Panc1 (cell line): ENCODE measurements around the gene MTTP. TPM values are rescaled to one million over a fixed set of nuclear protein-coding genes. Genes with fewer than 3 reads are reported as not detected.

Experiments
- ATAC-seq: fragments of 200-7000 bp; cut with Tn5 transposase; 2 replicates; pipeline ENCODE4 v1.9.1; 2020; ENCODE audit warnings: mild to moderate bottlenecking, moderate library complexity
- BruUV-seq: library from RNA; stranded (reverse); fragments of 400-500 nt; replicated peaks from 2 replicates; lab custom pipeline; 2021; lab: Mats Ljungman, UMichigan
- CTCF ChIA-PET: fragments of 300-600 bp; sonication (Branson Sonifier 250); formaldehyde crosslinking; loops from one replicate; lab custom pipeline; 2022; ENCODE audit warnings: antibody characterized with exemption; lab: Charles Lee
- POLR2A ChIA-PET: fragments of 300-600 bp; sonication (Branson Sonifier 250); formaldehyde crosslinking; loops from one replicate; lab custom pipeline; 2022; ENCODE audit warnings: antibody characterized with exemption; lab: Charles Lee
- DNase-seq: peaks from one replicate; pipeline ENCODE4 v3.0.0-alpha.2; 2010; ENCODE audit warnings: low read depth, low spot score
- H3K27ac ChIP-seq: 2 replicates; pipeline ENCODE4 v1.5.1; 2011; ENCODE audit warnings: mild to moderate bottlenecking, low read length, inconsistent platforms
- H3K27me3 ChIP-seq: fragments of 200-500 bp; sonication (Bioruptor generic); 2 replicates; pipeline ENCODE4 v1.6.0; 2014; ENCODE audit warnings: low read length, inconsistent platforms; ENCODE audit not compliant: control insufficient read depth, insufficient read depth
- H3K36me3 ChIP-seq: fragments of 200-500 bp; sonication (Bioruptor generic); 2 replicates; pipeline ENCODE4 v1.5.1; 2014; ENCODE audit warnings: inconsistent platforms, mild to moderate bottlenecking, low read length, moderate library complexity; ENCODE audit not compliant: control insufficient read depth, insufficient read depth
- H3K4me1 ChIP-seq: 2 replicates; pipeline ENCODE4 v1.5.1; 2011; ENCODE audit warnings: inconsistent platforms, mild to moderate bottlenecking, low read length, moderate library complexity; ENCODE audit not compliant: control insufficient read depth, insufficient read depth
- H3K4me3 ChIP-seq, 2 experiments: 2 replicates each; pipeline ENCODE4 v1.5.1; 2011 to 2012; ENCODE audit warnings: low read depth in 2 of 2, low read length in 2 of 2, mild to moderate bottlenecking in 2 of 2, inconsistent platforms in 1 of 2, moderate library complexity in 1 of 2
- H3K9me3 ChIP-seq: fragments of 200-500 bp; sonication (Bioruptor generic); 2 replicates; pipeline ENCODE4 v1.5.1; 2014; ENCODE audit warnings: low read depth, mild to moderate bottlenecking, inconsistent platforms, low read length, moderate library complexity; ENCODE audit not compliant: control insufficient read depth, insufficient read depth
- CTCF ChIP-seq: fragments of 450-650 bp; IDR thresholded peaks from 2 replicates; pipeline ENCODE4 v1.5.1; 2017; ENCODE audit warnings: mild to moderate bottlenecking
- POLR2AphosphoS5 ChIP-seq: IDR thresholded peaks from 2 replicates; pipeline ENCODE4 v1.6.1; 2012; ENCODE audit warnings: mild to moderate bottlenecking, low read depth, low read length, moderate library complexity
- REST ChIP-seq, 2 experiments: IDR thresholded peaks; 2 replicates each; pipeline ENCODE4 v1.6.1; 2011 to 2012; ENCODE audit warnings: low read depth in 2 of 2, control low read depth in 1 of 2, low read length in 1 of 2, mild to moderate bottlenecking in 1 of 2, moderate library complexity in 1 of 2; ENCODE audit not compliant: insufficient read depth in 1 of 2
- SIN3A ChIP-seq: IDR thresholded peaks from 2 replicates; pipeline ENCODE4 v1.6.1; 2012; ENCODE audit warnings: low read depth, mild to moderate bottlenecking, low read length, moderate library complexity, borderline replicate concordance; ENCODE audit not compliant: insufficient read depth
- TCF7L2 ChIP-seq: IDR thresholded peaks from 2 replicates; pipeline ENCODE4 v1.6.1; 2011; ENCODE audit warnings: mild to moderate bottlenecking, low read depth, low read length, inconsistent platforms
- in situ Hi-C: cut with HindIII; loops from 2 replicates; pipeline ENCODE4 v1.10.0; 2016; ENCODE audit warnings: low sequenced_read_pairs, low pct_unique_long_range_greater_than_20kb
- intact Hi-C: fragments of 100-400 bp; cut with micrococcal nuclease; formaldehyde crosslinking; loops from one replicate; pipeline ENCODE4 v1.10.0; 2022; ENCODE audit not compliant: unreplicated experiment
- total RNA-seq: library from RNA; stranded (reverse); gene quantifications from one replicate; pipeline ENCODE4 v1.2.1, GENCODE V29; 2021; ENCODE audit not compliant: unreplicated experiment

MTTP gene
- total RNA-seq, 1 experiment from 2014 or later, result 0.26 TPM

GRCh38 chr4:99587309-99587708 is 12.7 kb downstream of the MTTP start:
- H3K9me3 ChIP-seq, result no peaks in the 10 kb centered on the region
- no peak overlapping the region for H3K4me3 ChIP-seq
- no peak overlapping the region for H3K27ac ChIP-seq
- no peaks in the 10 kb centered on the region for H3K27me3 ChIP-seq
- ChIA-PET POLR2A (no interaction called here), CTCF (no interaction called here)
- intact Hi-C loops, result no loop called here
- no peaks in the 10 kb centered on the region; the same call in 1 of the 2 replicates for H3K36me3 ChIP-seq
- ATAC-seq, result no peak
- TF ChIP-seq SIN3A (no peak), REST (IDR thresholded peaks at IDR 0.05; ENCODE audit: insufficient read depth in 1 of 2, low read depth in 2 of 2, low read length in 1 of 2) (no peak), TCF7L2 (no peak), CTCF (no peak), POLR2AphosphoS5 (no peak)
- BruUV-seq, result no TSS peak
- no peaks in the 10 kb centered on the region for H3K4me1 ChIP-seq
- DNase-seq, result no peak
- in situ Hi-C loops, result no loop called here

- Histone ChIP-seq H3K9me3 (no peaks in the 10 kb centered on the region), H3K4me1 (no peaks in the 10 kb centered on the region), H3K4me3 (no peak overlapping the region), H3K36me3 (no peaks in the 10 kb centered on the region; the same call in 1 of the 2 replicates), H3K27ac (no peak overlapping the region), H3K27me3 (no peaks in the 10 kb centered on the region)
- ATAC-seq, result no peak
- intact Hi-C loops (no loop called here), in situ Hi-C loops (no loop called here)
- TF ChIP-seq POLR2AphosphoS5 (no peak), CTCF (no peak), REST (IDR thresholded peaks at IDR 0.05; ENCODE audit: insufficient read depth in 1 of 2, low read depth in 2 of 2, low read length in 1 of 2) (no peak)
- ChIA-PET CTCF (no interaction called here), POLR2A (no interaction called here)
- no peak for DNase-seq
- BruUV-seq, result no TSS peak
Observed at GRCh38 chr4:99587803-99588202, 13.2 kb downstream of the MTTP start.
